Activated CD8-positive, alpha-beta T cell treated with anti-CD3 and anti-CD28 coated beads for 36 hours (primary cell): Measurements from ENCODE around the gene CDK8. TPM values are rescaled to one million over a fixed set of nuclear protein-coding genes. Genes with fewer than 3 reads are reported as not detected.

ENCODE experiments used
- ATAC-seq: fragments of 200-7000 bp; cut with Tn5 transposase; one replicate; pipeline ENCODE4 v1.10.0; 2021; ENCODE audit warnings: mild to moderate bottlenecking, moderate library complexity
- CTCF ChIA-PET: fragments of 350-600 bp; sonication (Branson Sonifier 250); formaldehyde crosslinking; loops from one replicate; lab custom pipeline; 2021; ENCODE audit warnings: antibody characterized with exemption; lab: Charles Lee
- POLR2A ChIA-PET: fragments of 350-600 bp; sonication (Branson Sonifier 250); formaldehyde crosslinking; loops from one replicate; lab custom pipeline; 2021; ENCODE audit warnings: antibody characterized with exemption; lab: Charles Lee
- DNase-seq: peaks from one replicate; pipeline ENCODE4 v3.0.0-alpha.2; 2020
- H3K27ac Mint-ChIP-seq: one replicate; pipeline ENCODE4 v1.8.0; 2021; ENCODE audit warnings: mild to moderate bottlenecking, mixed read lengths
- H3K27me3 Mint-ChIP-seq: one replicate; pipeline ENCODE4 v1.8.0; 2021; ENCODE audit warnings: mixed read lengths
- H3K36me3 Mint-ChIP-seq: one replicate; pipeline ENCODE4 v1.8.0; 2021; ENCODE audit warnings: low read depth, mixed read lengths
- H3K4me1 Mint-ChIP-seq: one replicate; pipeline ENCODE4 v1.8.0; 2021; ENCODE audit warnings: low read depth, mixed read lengths
- H3K4me3 Mint-ChIP-seq: one replicate; pipeline ENCODE4 v1.8.0; 2021; ENCODE audit warnings: mild to moderate bottlenecking, moderate library complexity, mixed read lengths
- H3K9me3 Mint-ChIP-seq: one replicate; pipeline ENCODE4 v1.8.0; 2021; ENCODE audit warnings: mixed read lengths
- intact Hi-C: fragments of 100-400 bp; cut with micrococcal nuclease; formaldehyde crosslinking; loops from one replicate; pipeline ENCODE4 v1.10.0; 2022
- total RNA-seq, 2 experiments: library from RNA; stranded (reverse); gene quantifications; one replicate each; pipeline ENCODE4 v1.2.3, GENCODE V29; 2021
- TF ChIP-seq, protein P1 (sequence below): fragments of 200-600 bp; IDR thresholded peaks from one replicate; pipeline ENCODE4 v1.8.0; 2022; ENCODE audit warnings: antibody characterized with exemption, mild to moderate bottlenecking

Gene CDK8
- 10 to 100 TPM; 19.7 to 20.0 TPM for total RNA-seq

DNA sequence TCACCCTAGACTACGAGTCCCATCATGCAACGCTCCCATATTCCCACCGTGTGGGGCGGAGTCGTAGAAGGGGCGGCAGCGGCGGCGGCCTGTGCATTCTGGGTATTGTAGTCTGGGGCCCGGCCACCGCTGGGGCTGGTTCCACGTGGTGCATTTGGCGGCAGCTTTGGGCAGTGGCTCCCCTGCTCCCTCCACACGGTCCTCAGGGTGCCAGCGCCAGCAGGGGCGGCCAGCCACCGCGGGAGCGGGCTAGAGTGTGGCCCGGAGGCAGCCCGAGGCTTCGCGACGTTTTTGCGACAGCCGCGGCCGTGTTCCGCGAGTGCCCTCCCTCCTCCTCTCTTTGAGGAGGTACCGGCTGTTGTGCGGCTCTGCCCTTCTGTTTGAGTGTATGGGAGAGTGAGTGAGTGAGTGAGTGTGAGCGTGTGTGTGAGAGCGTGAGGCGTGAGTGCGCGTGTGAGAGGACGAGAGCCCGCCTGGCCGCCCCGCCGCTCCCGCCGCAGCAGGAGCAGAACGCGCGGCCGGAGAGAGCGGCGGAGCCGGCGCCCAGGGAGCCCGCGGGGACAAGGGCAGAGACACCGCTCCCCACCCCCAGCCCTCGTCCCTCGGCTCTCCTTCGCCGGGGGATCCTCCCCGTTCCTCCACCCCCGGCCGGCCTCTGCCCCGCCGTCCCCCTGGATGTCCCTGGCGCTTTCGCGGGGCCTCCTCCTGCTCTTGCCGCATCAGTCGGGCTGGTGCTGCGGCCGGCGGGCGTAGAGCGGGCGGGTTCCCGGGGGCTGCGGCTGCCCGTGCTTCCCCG lies at the start of gene CDK8:
Gene CDK8 (plus strand): TSS at position 343 of the 796 bp plus-strand sequence. CDS start 513 bp downstream, outside the sequence.
- peak within 1 kb of the TSS; percentile 83 for H3K4me3 Mint-ChIP-seq
- peak within 1 kb of the TSS; percentile 88 for H3K27ac Mint-ChIP-seq
- no peaks in the 10 kb centered on the region for H3K36me3 Mint-ChIP-seq
- no peaks in the 10 kb centered on the region for H3K27me3 Mint-ChIP-seq
- peaks cover 29% of the 10 kb centered on the region for H3K4me1 Mint-ChIP-seq
- ChIA-PET CTCF (interaction anchor here (0.6 to 1.3 kb wide), 3 partner anchors 68 to 444 kb away, joined by 3 to 4 read pairs (median 4); no protein-coding TSS in a partner anchor), POLR2A (interaction anchor here (0.8 to 1.8 kb wide), 6 partner anchors 12 to 68 kb away, joined by 3 to 8 read pairs (median 3); partner anchors contain the start of gene RNF6)
- TF ChIP-seq, protein P1, sequence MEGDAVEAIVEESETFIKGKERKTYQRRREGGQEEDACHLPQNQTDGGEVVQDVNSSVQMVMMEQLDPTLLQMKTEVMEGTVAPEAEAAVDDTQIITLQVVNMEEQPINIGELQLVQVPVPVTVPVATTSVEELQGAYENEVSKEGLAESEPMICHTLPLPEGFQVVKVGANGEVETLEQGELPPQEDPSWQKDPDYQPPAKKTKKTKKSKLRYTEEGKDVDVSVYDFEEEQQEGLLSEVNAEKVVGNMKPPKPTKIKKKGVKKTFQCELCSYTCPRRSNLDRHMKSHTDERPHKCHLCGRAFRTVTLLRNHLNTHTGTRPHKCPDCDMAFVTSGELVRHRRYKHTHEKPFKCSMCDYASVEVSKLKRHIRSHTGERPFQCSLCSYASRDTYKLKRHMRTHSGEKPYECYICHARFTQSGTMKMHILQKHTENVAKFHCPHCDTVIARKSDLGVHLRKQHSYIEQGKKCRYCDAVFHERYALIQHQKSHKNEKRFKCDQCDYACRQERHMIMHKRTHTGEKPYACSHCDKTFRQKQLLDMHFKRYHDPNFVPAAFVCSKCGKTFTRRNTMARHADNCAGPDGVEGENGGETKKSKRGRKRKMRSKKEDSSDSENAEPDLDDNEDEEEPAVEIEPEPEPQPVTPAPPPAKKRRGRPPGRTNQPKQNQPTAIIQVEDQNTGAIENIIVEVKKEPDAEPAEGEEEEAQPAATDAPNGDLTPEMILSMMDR: no peak
- intact Hi-C loops: no loop called here
- no peaks in the 10 kb centered on the region for H3K9me3 Mint-ChIP-seq
- ATAC-seq (peak; percentile 93), DNase-seq (peak; percentile 92)

DNA sequence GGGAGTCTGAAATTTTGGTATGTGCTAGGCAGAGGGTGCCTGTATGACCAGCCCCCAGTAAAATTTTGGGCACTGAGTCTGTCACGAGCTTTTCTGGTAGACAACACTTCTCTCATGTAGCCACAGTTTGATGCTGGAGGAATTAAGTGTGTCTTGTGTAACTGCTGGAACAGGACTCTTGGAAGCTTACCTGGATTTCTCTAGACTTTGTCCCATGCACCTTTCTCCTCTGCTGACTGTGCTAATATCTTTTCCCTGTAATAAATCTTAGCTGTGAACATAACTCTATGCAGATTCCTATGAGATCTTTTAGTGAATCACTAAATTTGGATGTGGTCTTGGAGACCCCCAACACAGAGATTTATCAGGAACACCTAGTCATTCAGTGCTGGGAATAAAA lies 45.6 kb upstream of the CDK8 start:
- CTCF ChIA-PET: no interaction called here
- Mint-ChIP-seq H3K36me3 (peaks cover 25% of the 10 kb centered on the region), H3K4me3 (no peak overlapping the region), H3K27me3 (no peaks in the 10 kb centered on the region), H3K27ac (no peak overlapping the region), H3K9me3 (no peaks in the 10 kb centered on the region), H3K4me1 (peaks cover 5% of the 10 kb centered on the region)
- ATAC-seq: no peak
- DNase-seq: no peak
- intact Hi-C loops: no loop called here
- POLR2A ChIA-PET: no interaction called here
- TF ChIP-seq, protein P1: no peak

- peaks cover 20% of the 10 kb centered on the region for H3K4me1 Mint-ChIP-seq
- H3K27ac Mint-ChIP-seq: no peak overlapping the region
- no peaks in the 10 kb centered on the region for H3K27me3 Mint-ChIP-seq
- TF ChIP-seq, protein P1: no peak
- peaks cover 46% of the 10 kb centered on the region for H3K36me3 Mint-ChIP-seq
- ChIA-PET CTCF (interaction anchor here (0.9 kb wide), 1 partner anchor 27 kb away, joined by 3 read pairs; no protein-coding TSS in a partner anchor), POLR2A (no interaction called here)
- no peak overlapping the region for H3K4me3 Mint-ChIP-seq
- ATAC-seq (no peak), DNase-seq (no peak)
- intact Hi-C loops: no loop called here
- H3K9me3 Mint-ChIP-seq: no peaks in the 10 kb centered on the region
These were observed 40.6 kb upstream of the CDK8 start for GRCh38 chr13:26213345-26213744.

- ATAC-seq (no peak), DNase-seq (no peak)
- no peak overlapping the region for H3K4me3 Mint-ChIP-seq
- intact Hi-C loops: no loop called here
- H3K36me3 Mint-ChIP-seq: peaks cover 44% of the 10 kb centered on the region
- peaks cover 21% of the 10 kb centered on the region for H3K4me1 Mint-ChIP-seq
- no peak overlapping the region for H3K27ac Mint-ChIP-seq
- no peaks in the 10 kb centered on the region for H3K27me3 Mint-ChIP-seq
- ChIA-PET POLR2A (interaction anchor here (0.7 kb wide), 1 partner anchor 15 kb away, joined by 3 read pairs; no protein-coding TSS in a partner anchor), CTCF (interaction anchor here (0.9 kb wide), 1 partner anchor 28 kb away, joined by 3 read pairs; no protein-coding TSS in a partner anchor)
- TF ChIP-seq, protein P1: no peak
- H3K9me3 Mint-ChIP-seq: no peaks in the 10 kb centered on the region
These were observed 39.9 kb upstream of the CDK8 start for GRCh38 chr13:26213982-26214381.

- ATAC-seq (no peak), DNase-seq (no peak)
- TF ChIP-seq, protein P1: no peak
- CTCF ChIA-PET: interaction anchor here (1.8 to 5.4 kb wide), 2 partner anchors 12 to 30 kb away, joined by 6 to 32 read pairs; no protein-coding TSS in a partner anchor
- Mint-ChIP-seq H3K27me3 (no peaks in the 10 kb centered on the region), H3K36me3 (peaks cover 45% of the 10 kb centered on the region), H3K9me3 (no peaks in the 10 kb centered on the region), H3K27ac (no peak overlapping the region), H3K4me3 (no peak overlapping the region), H3K4me1 (peaks cover 38% of the 10 kb centered on the region)
- POLR2A ChIA-PET: interaction anchor here (1.1 to 1.7 kb wide), 3 partner anchors 11 to 37 kb away, joined by 3 to 5 read pairs (median 3); no protein-coding TSS in a partner anchor
- intact Hi-C loops: no loop called here
These were observed 37.9 kb upstream of the CDK8 start for GRCh38 chr13:26216042-26216441.
